ENCODE measurements around the gene UBC. TPM values are rescaled to one million over a fixed set of nuclear protein-coding genes. Genes with fewer than 3 reads are reported as not detected.
A peak's percentile ranks its signal among the peaks of the same experiment; 100 is the strongest.

Gene UBC
- total and polyA plus RNA-seq, 9 of the 15 experiments (the other 6 are each of a cell fraction or from before 2014, with no cell fraction given), result 533 to 1,153 (median 813) TPM

- TF ChIP-seq XRCC5 (IDR thresholded peaks at IDR 0.05; ENCODE audit: low read depth, low read length) (peak; percentile 69; the same call in 1 of the 2 replicates), L3MBTL2 (IDR thresholded peaks at IDR 0.05) (peak; percentile 46; the same call in 1 of the 2 replicates), PHB (CRISPR knock-in tag; IDR thresholded peaks at IDR 0.05) (no peak), TOE1 (IDR thresholded peaks at IDR 0.05; ENCODE audit: borderline replicate concordance) (peak; percentile 63; the same call in 1 of the 2 replicates), TOE1 (CRISPR knock-in tag; IDR thresholded peaks at IDR 0.05; ENCODE audit: borderline replicate concordance, low read depth) (no peak), ZNF778 (CRISPR knock-in tag; IDR thresholded peaks at IDR 0.05) (no peak), NR2C1 (IDR thresholded peaks at IDR 0.05) (no peak), NR2C1 (tag; IDR thresholded peaks at IDR 0.05) (no peak), ZNF57 (CRISPR knock-in tag; IDR thresholded peaks at IDR 0.05) (no peak), KAT7 (CRISPR knock-in tag; IDR thresholded peaks at IDR 0.05; ENCODE audit: borderline replicate concordance) (no peak), PYGO2 (tag; IDR thresholded peaks at IDR 0.05) (no peak), WHSC1 (IDR thresholded peaks at IDR 0.05; ENCODE audit: low read length) (no peak), ZNF263 (CRISPR knock-in tag; IDR thresholded peaks at IDR 0.05; ENCODE audit: borderline replicate concordance) (peak; percentile 19; the same call in 1 of the 2 replicates), CBFA2T2 (conservative IDR thresholded peaks at IDR 0.05) (peak; percentile 98), POLR3A (IDR thresholded peaks at IDR 0.05; ENCODE audit: borderline replicate concordance, extremely low read depth, insufficient read depth, insufficient read length) (no peak), POLR2B (IDR thresholded peaks at IDR 0.05; ENCODE audit: low read depth, partially characterized antibody) (no peak), DNMT1 (IDR thresholded peaks at IDR 0.05) (no peak), GTF2B (IDR thresholded peaks at IDR 0.05; ENCODE audit: extremely low read depth, insufficient read length) (no peak), ZNF507 (tag; conservative IDR thresholded peaks at IDR 0.05) (no peak), CREM (IDR thresholded peaks at IDR 0.05; ENCODE audit: low read depth) (peak; percentile 77), POLR2A (conservative IDR thresholded peaks at IDR 0.05) (no peak), HDAC1 (IDR thresholded peaks at IDR 0.05) (peak in 1 of 2 experiments; percentile 83; a peak in 2 of 4 replicates), ZNF324 (CRISPR knock-in tag; IDR thresholded peaks at IDR 0.05) (no peak)
- TF ChIP-seq, protein P1, sequence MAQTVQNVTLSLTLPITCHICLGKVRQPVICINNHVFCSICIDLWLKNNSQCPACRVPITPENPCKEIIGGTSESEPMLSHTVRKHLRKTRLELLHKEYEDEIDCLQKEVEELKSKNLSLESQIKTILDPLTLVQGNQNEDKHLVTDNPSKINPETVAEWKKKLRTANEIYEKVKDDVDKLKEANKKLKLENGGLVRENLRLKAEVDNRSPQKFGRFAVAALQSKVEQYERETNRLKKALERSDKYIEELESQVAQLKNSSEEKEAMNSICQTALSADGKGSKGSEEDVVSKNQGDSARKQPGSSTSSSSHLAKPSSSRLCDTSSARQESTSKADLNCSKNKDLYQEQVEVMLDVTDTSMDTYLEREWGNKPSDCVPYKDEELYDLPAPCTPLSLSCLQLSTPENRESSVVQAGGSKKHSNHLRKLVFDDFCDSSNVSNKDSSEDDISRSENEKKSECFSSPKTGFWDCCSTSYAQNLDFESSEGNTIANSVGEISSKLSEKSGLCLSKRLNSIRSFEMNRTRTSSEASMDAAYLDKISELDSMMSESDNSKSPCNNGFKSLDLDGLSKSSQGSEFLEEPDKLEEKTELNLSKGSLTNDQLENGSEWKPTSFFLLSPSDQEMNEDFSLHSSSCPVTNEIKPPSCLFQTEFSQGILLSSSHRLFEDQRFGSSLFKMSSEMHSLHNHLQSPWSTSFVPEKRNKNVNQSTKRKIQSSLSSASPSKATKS (CRISPR knock-in tag; IDR thresholded peaks at IDR 0.05), result no peak
- TF ChIP-seq, protein P2, sequence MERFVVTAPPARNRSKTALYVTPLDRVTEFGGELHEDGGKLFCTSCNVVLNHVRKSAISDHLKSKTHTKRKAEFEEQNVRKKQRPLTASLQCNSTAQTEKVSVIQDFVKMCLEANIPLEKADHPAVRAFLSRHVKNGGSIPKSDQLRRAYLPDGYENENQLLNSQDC (CRISPR knock-in tag; IDR thresholded peaks at IDR 0.05), result no peak
- TF ChIP-seq, protein P3, sequence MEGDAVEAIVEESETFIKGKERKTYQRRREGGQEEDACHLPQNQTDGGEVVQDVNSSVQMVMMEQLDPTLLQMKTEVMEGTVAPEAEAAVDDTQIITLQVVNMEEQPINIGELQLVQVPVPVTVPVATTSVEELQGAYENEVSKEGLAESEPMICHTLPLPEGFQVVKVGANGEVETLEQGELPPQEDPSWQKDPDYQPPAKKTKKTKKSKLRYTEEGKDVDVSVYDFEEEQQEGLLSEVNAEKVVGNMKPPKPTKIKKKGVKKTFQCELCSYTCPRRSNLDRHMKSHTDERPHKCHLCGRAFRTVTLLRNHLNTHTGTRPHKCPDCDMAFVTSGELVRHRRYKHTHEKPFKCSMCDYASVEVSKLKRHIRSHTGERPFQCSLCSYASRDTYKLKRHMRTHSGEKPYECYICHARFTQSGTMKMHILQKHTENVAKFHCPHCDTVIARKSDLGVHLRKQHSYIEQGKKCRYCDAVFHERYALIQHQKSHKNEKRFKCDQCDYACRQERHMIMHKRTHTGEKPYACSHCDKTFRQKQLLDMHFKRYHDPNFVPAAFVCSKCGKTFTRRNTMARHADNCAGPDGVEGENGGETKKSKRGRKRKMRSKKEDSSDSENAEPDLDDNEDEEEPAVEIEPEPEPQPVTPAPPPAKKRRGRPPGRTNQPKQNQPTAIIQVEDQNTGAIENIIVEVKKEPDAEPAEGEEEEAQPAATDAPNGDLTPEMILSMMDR (IDR thresholded peaks at IDR 0.05 in 2 of 3, conservative IDR thresholded peaks at IDR 0.05 in 1 of 3; ENCODE audit: insufficient read depth in 2 of 3, low read depth in 1 of 3, low read length in 3 of 3), result peak in 2 of 3 experiments; percentile 25 to 28; a peak in 2 of 6 replicates
These were observed 29.6 kb downstream of the UBC start (continued) for GRCh38 chr12:124884587-124885438.

Data from K562 (cell line).